GM12865 (cell line): ENCODE data around the gene MEG3.

Experiments used
- DNase-seq: peaks from one replicate; pipeline ENCODE4 v3.0.0; 2010; ENCODE audit warnings: low read depth
- H3K4me3 ChIP-seq: 2 replicates; pipeline ENCODE4 v1.5.1; 2011; ENCODE audit warnings: mild to moderate bottlenecking, low read depth, low read length, control low read depth
- CTCF ChIP-seq: IDR thresholded peaks from 2 replicates; pipeline ENCODE4 v1.5.1; 2011; ENCODE audit warnings: low read length, control low read depth, low read depth, inconsistent platforms; ENCODE audit not compliant: insufficient read depth; ENCODE audit errors: missing control alignments

The MEG3 gene

GRCh38 chr14:100834082-100834793 lies 8.3 kb downstream of the MEG3 start:
- no peak for DNase-seq
- no peak for TF ChIP-seq CTCF
- no peak overlapping the region for H3K4me3 ChIP-seq

- DNase-seq, result no peak
- TF ChIP-seq CTCF, result no peak
Observed at GRCh38 chr14:100834794-100835547, 9.1 kb downstream of the MEG3 start.

DNA sequence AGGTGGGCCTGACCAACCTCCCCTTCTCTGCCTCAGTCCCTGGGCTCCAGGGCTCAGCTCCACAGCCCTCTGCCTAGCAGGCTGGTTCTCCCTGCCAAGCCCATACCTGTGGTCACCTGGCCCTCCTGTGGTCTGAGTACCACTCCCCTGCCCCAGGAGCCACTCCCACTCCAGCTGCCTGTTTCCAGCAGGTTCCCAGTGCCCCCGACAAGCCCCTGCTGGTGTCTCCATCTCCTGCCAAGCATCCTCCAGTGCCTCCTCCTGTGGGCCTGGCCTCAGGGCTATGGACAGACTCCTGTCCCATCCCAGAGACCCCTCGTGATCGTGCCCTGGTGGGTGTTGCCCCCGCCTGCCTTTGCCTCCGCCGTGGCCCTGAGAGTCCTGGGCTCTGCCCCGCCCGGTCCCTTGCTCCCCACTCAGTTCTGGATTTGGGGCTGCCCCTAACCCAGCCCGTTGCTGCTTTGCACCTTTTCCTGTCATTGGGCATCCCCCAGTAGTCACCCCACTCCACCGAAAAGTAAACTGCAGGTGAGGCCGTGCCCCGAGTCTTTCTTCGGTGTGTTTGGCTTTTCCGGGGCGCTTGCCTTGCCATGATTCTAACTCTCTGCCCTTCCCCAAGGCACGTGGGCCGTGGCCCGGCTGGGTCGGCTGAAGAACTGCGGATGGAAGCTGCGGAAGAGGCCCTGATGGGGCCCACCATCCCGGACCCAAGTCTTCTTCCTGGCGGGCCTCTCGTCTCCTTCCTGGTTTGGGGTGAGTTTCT lies 9.8 kb downstream of the MEG3 start:
- TF ChIP-seq CTCF, result no peak
- no peak overlapping the region for H3K4me3 ChIP-seq
- DNase-seq, result no peak

More at GRCh38 chr14:100834794-100835547, 9.1 kb downstream of the MEG3 start:
- no peak overlapping the region for H3K4me3 ChIP-seq

DNA sequence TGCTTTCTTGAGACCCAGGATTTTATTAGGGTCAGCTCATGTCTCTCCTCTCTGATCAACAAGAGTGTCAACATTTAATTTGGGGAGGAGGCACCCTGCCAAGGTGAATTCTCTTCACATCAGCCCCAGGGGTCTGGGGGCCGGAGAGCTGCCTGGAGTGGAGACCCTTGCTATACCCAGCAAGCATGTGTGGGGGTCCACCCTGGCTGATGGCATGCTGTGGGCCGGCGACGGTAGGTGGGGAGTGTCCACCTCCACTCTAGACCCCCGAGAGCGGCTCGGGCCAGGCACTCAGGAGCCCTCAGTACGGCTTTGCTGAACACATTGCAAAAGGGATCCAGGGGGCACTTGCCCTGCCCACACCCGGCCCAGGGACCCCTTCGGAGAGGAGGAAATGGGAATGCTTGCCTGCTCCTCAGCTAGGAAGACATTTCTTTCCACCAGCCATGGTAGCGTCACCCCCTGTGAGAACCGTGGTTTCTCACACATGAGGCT lies 10.4 kb downstream of the MEG3 start:
- DNase-seq, result no peak
- no peak for TF ChIP-seq CTCF

GRCh38 chr14:100836941-100837804 lies 11.3 kb downstream of the MEG3 start:
- no peak overlapping the region for H3K4me3 ChIP-seq
- DNase-seq, result no peak
- TF ChIP-seq CTCF, result no peak

More for the DNA sequence above, 10.4 kb downstream of the MEG3 start:
- no peak overlapping the region for H3K4me3 ChIP-seq

DNA sequence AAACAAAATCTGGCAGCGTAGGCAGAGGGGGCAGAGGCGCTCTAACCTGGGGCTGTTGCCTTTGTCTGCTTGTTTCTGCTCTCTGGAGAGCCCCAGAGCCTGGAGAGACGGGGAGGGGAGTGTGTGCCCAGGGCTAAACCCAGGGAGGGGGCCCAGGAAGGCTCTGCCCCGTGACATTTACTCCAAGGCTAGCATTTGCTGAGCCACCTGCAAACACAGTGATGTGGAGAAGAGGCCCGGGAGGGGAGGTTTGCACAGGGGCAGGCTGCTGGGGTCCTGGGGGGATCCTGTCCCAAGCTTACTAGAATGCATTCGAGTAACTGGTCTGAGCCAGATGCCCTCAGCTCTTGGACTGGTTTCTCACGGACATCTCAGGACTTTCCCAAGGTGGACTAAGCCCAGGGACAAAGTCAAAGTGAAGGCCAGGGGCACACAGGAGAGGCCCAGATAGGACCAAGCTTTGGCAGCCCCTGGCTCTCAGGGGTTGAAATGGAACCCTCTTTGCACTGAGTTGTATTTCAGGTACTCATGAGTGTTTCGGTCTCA lies 12.0 kb downstream of the MEG3 start:
- no peak overlapping the region for H3K4me3 ChIP-seq
- no peak for TF ChIP-seq CTCF
- no peak for DNase-seq
